ENCODE measurements around the gene LHX2. TPM values are rescaled to one million over a fixed set of nuclear protein-coding genes. Genes with fewer than 3 reads are reported as not detected.

LHX2 gene
- total RNA-seq, 1 experiment from 2014 or later, result 1.4 TPM

DNA sequence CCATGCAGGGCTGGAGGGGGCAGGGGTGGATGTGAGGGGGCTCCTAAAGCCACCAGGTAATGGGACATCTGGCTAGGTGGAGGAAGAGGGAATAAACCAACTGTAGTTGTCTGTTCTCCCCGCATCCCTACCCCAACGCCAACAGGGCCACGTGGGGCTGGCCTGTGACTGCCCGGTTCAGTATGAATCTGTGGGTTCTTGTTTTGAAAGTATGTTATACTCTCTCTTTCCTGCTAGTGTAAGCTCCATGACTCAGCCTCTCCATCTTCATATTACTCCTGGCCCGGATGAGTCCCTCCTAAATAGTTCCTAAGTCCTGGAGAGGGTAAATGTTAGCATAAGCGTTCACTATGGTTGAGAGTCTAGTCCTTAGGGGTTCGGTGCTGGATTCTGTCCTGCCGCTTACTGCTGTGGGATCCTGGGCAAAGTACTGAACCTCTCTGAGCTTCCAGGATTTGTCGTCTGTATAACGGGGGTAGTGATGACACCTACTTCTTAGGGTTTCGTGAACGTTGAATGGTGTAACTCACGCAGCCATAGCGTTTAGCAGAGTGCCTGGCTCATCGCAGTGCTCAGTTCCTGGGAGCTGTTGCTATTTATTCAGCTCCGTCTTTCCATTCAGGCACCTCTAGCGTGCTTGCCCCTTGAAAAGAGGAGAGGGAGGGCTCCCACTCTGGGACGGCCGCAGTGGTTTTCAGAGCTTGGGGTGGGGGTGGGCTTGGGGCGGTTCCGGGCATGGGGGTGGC is 28.8 kb downstream of the LHX2 start:
- no TSS peak for BruUV-seq (replicated peaks)
- H3K27me3 ChIP-seq (ENCODE audit: insufficient read depth, low read depth), result peaks cover 60% of the 10 kb centered on the region
- H2AFZ ChIP-seq, result no peak overlapping the region
- intact Hi-C loops (cut with micrococcal nuclease; ENCODE audit: unreplicated experiment), result loop anchor here (2.0 to 10.0 kb wide), 4 partner anchors 224 to 638 kb away; no protein-coding TSS in a partner anchor
- no peaks in the 10 kb centered on the region for H3K79me2 ChIP-seq (ENCODE audit: low read depth)
- no peak overlapping the region for H3K4me2 ChIP-seq
- no peak overlapping the region for H3K4me3 ChIP-seq
- CTCF ChIA-PET, result interaction anchor here (0.5 to 1.2 kb wide), 12 partner anchors 10 to 891 kb away, joined by 3 to 12 read pairs (median 6); no protein-coding TSS in a partner anchor
- no peaks in the 10 kb centered on the region for H4K20me1 ChIP-seq (ENCODE audit: insufficient read depth)
- no peak overlapping the region for H3K27ac ChIP-seq
- no peaks in the 10 kb centered on the region for H3K4me1 ChIP-seq (replicated peaks; ENCODE audit: insufficient read depth)
- no peaks in the 10 kb centered on the region for H3F3A ChIP-seq (ENCODE audit: insufficient read depth, low read depth)
- H3K9me3 ChIP-seq (ENCODE audit: insufficient read depth, low read depth), result no peaks in the 10 kb centered on the region
- no peak for DNase-seq
- POLR2A ChIA-PET (ENCODE audit: unreplicated experiment), result interaction anchor here (0.5 kb wide), 1 partner anchor 310 kb away, joined by 11 read pairs; no protein-coding TSS in a partner anchor
- no peaks in the 10 kb centered on the region for H3K9me2 ChIP-seq (ENCODE audit: insufficient read depth)
- no peak for TF ChIP-seq EZH2 (IDR thresholded peaks at IDR 0.05; ENCODE audit: low read depth)
- no peaks in the 10 kb centered on the region for H3K36me3 ChIP-seq (ENCODE audit: low read depth)

DNA sequence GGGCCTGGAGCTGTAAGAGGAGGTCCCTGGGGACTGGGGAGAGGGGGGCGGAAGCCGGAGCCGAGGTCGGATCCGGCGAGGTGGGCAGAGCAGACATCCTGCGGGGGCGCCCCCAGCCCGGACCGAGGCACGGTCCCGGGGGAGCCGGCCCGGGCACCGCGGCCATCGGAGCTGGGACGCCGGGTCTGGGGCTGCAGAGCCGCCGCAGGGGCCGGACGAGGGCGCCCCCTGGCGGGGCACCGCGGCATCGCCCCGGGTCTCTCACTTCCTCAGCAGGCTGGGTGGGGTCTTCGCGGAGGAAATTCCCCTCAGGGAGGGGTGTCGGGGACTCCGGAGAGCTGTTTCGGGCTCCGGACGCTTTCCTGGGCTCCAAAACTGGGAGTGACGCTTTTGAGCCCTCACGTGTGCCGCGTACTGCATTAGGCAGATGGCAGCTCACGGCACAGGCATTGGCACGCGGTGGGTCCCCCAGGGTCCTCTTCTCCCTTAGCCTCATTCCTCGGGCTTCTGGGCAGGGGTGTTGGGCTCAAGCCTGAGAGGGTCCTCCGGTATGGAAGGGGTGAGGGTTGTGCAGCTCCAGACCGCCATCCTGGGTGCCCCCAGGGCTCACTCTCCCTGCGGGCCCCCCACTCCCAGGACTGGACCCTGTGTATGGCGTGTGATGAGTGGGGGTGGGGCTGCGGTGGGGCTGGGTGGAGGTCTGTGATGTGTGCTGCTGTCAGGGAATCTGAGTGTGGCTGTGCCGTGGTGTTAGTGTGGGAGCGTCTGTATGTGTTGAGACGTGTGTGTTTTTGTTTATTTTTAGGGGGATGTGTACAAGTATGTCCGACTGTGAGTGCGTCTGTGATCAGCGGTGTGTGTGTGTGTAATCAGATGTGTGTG is 29.6 kb downstream of the LHX2 start:
- no TSS peak for BruUV-seq (replicated peaks)
- no peak overlapping the region for H3K4me3 ChIP-seq
- no peak overlapping the region for H2AFZ ChIP-seq
- peak in 1 of 2 experiments; percentile 46 for DNase-seq
- H3K36me3 ChIP-seq (ENCODE audit: low read depth), result no peaks in the 10 kb centered on the region
- no peaks in the 10 kb centered on the region for H3F3A ChIP-seq (ENCODE audit: insufficient read depth, low read depth)
- H4K20me1 ChIP-seq (ENCODE audit: insufficient read depth), result no peaks in the 10 kb centered on the region
- H3K27ac ChIP-seq, result no peak overlapping the region
- no peaks in the 10 kb centered on the region for H3K9me2 ChIP-seq (ENCODE audit: insufficient read depth)
- ChIA-PET POLR2A (ENCODE audit: unreplicated experiment) (interaction anchor here (0.5 kb wide), 1 partner anchor 311 kb away, joined by 11 read pairs; no protein-coding TSS in a partner anchor), CTCF (interaction anchor here (0.5 to 1.2 kb wide), 11 partner anchors 9 to 890 kb away, joined by 3 to 12 read pairs (median 6); no protein-coding TSS in a partner anchor)
- H3K4me2 ChIP-seq, result no peak overlapping the region
- peaks cover 63% of the 10 kb centered on the region for H3K27me3 ChIP-seq (ENCODE audit: insufficient read depth, low read depth)
- intact Hi-C loops (cut with micrococcal nuclease; ENCODE audit: unreplicated experiment), result loop anchor here (2.0 to 10.0 kb wide), 4 partner anchors 224 to 638 kb away; no protein-coding TSS in a partner anchor
- H3K79me2 ChIP-seq (ENCODE audit: low read depth), result no peaks in the 10 kb centered on the region
- TF ChIP-seq, protein P1, sequence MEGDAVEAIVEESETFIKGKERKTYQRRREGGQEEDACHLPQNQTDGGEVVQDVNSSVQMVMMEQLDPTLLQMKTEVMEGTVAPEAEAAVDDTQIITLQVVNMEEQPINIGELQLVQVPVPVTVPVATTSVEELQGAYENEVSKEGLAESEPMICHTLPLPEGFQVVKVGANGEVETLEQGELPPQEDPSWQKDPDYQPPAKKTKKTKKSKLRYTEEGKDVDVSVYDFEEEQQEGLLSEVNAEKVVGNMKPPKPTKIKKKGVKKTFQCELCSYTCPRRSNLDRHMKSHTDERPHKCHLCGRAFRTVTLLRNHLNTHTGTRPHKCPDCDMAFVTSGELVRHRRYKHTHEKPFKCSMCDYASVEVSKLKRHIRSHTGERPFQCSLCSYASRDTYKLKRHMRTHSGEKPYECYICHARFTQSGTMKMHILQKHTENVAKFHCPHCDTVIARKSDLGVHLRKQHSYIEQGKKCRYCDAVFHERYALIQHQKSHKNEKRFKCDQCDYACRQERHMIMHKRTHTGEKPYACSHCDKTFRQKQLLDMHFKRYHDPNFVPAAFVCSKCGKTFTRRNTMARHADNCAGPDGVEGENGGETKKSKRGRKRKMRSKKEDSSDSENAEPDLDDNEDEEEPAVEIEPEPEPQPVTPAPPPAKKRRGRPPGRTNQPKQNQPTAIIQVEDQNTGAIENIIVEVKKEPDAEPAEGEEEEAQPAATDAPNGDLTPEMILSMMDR (conservative IDR thresholded peaks at IDR 0.05), result peak; percentile 76
- no peak for TF ChIP-seq EZH2 (IDR thresholded peaks at IDR 0.05; ENCODE audit: low read depth)
- H3K9me3 ChIP-seq (ENCODE audit: insufficient read depth, low read depth), result no peaks in the 10 kb centered on the region
- H3K4me1 ChIP-seq (replicated peaks; ENCODE audit: insufficient read depth), result no peaks in the 10 kb centered on the region

DNA sequence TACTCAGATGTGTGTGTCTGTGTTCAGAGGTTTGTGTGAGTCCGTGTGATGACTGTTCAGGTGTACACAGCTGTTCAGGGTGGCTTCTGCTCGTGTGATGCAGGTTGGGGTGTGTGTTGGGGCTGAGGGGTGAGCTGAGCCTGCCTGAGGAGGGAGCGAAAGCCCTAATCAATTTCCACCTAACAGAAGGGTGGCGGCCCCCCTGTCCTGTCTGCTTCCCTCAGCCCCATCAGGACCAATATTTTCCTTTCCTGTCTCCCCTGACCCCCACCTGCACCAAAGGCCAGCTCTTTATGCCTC is 30.2 kb downstream of the LHX2 start:
- no TSS peak for BruUV-seq (replicated peaks)
- intact Hi-C loops (cut with micrococcal nuclease; ENCODE audit: unreplicated experiment), result loop anchor here (2.0 to 10.0 kb wide), 4 partner anchors 223 to 639 kb away; no protein-coding TSS in a partner anchor
- peak in 1 of 2 experiments; percentile 11 for DNase-seq
- H3K4me1 ChIP-seq (replicated peaks; ENCODE audit: insufficient read depth), result no peaks in the 10 kb centered on the region
- no peaks in the 10 kb centered on the region for H3K36me3 ChIP-seq (ENCODE audit: low read depth)
- ChIA-PET POLR2A (ENCODE audit: unreplicated experiment) (interaction anchor here (0.6 kb wide), 1 partner anchor 349 kb away, joined by 3 read pairs; no protein-coding TSS in a partner anchor), CTCF (no interaction called here)
- no peaks in the 10 kb centered on the region for H3K79me2 ChIP-seq (ENCODE audit: low read depth)
- TF ChIP-seq, protein P1 (conservative IDR thresholded peaks at IDR 0.05), result no peak
- no peak for TF ChIP-seq EZH2 (IDR thresholded peaks at IDR 0.05; ENCODE audit: low read depth)
- no peaks in the 10 kb centered on the region for H3F3A ChIP-seq (ENCODE audit: insufficient read depth, low read depth)
- no peaks in the 10 kb centered on the region for H3K9me2 ChIP-seq (ENCODE audit: insufficient read depth)
- H3K27me3 ChIP-seq (ENCODE audit: insufficient read depth, low read depth), result peaks cover 69% of the 10 kb centered on the region
- no peak overlapping the region for H3K4me3 ChIP-seq
- no peaks in the 10 kb centered on the region for H4K20me1 ChIP-seq (ENCODE audit: insufficient read depth)
- H3K9me3 ChIP-seq (ENCODE audit: insufficient read depth, low read depth), result no peaks in the 10 kb centered on the region
- no peak overlapping the region for H2AFZ ChIP-seq
- no peak overlapping the region for H3K27ac ChIP-seq
- H3K4me2 ChIP-seq, result no peak overlapping the region

All from PC-9 (cell line).